K562 (cell line): ENCODE measurements around the gene TMEM156. TPM values are rescaled to one million over a fixed set of nuclear protein-coding genes. Genes with fewer than 3 reads are reported as not detected.
A peak's percentile ranks its signal among the peaks of the same experiment; 100 is the strongest.

Experiments used
- ARID2 ChIP-seq: fragments of 450-650 bp; IDR thresholded peaks from 2 replicates; pipeline ENCODE4 v1.6.1; 2017; ENCODE audit warnings: antibody characterized with exemption, mild to moderate bottlenecking
- CEBPG ChIP-seq, 3 experiments: fragments of 200-800 bp in 1 of 3; sonication (Bioruptor generic) in 1 of 3; sonication (generic) in 1 of 3; formaldehyde crosslinking in 1 of 3; IDR thresholded peaks in 2 of 3; conservative IDR thresholded peaks in 1 of 3; 2 replicates each; pipeline versions ENCODE4 v1.6.1 to v1.8.0; 2016 to 2022; ENCODE audit warnings: missing compliant biosample characterization in 2 of 3, missing genetic modification characterization in 2 of 3, mild to moderate bottlenecking in 1 of 3, missing genetic modification reagents in 1 of 3
- DEAF1 ChIP-seq: fragments of 450-650 bp; formaldehyde crosslinking; IDR thresholded peaks from 2 replicates; pipeline ENCODE4 v1.4.0; 2020; ENCODE audit warnings: mild to moderate bottlenecking, moderate library complexity
- ELF1 ChIP-seq: fragments of 200-800 bp; sonication (Bioruptor generic); IDR thresholded peaks from 2 replicates; pipeline ENCODE4 v1.6.1; 2016; ENCODE audit warnings: missing genetic modification characterization, missing compliant biosample characterization
- ID3 ChIP-seq, 2 experiments: fragments of 250-450 bp in 1 of 2; fragments of 450-650 bp in 1 of 2; sonication (Bioruptor Pico) in 1 of 2; IDR thresholded peaks; 2 replicates each; pipeline versions ENCODE4 v1.6.1 to v1.8.0; 2016 to 2021; ENCODE audit warnings: mild to moderate bottlenecking in 2 of 2, moderate library complexity in 2 of 2, missing compliant biosample characterization in 1 of 2, missing genetic modification characterization in 1 of 2
- MYC ChIP-seq, 2 experiments: fragments of 250-450 bp in 1 of 2; sonication (Bioruptor Pico) in 1 of 2; IDR thresholded peaks; 2 replicates each; pipeline versions ENCODE4 v1.5.1 to v1.6.1; 2012 to 2021; ENCODE audit warnings: low read depth in 2 of 2, borderline replicate concordance in 1 of 2, improper control_type of control experiment in 1 of 2, low read length in 1 of 2, mild to moderate bottlenecking in 1 of 2, moderate library complexity in 1 of 2
- NELFE ChIP-seq: IDR thresholded peaks from 2 replicates; pipeline ENCODE4 v1.6.1; 2011; ENCODE audit warnings: mild to moderate bottlenecking; ENCODE audit not compliant: insufficient read depth, insufficient read length
- NFIC ChIP-seq: fragments of 450-650 bp; IDR thresholded peaks from 2 replicates; pipeline ENCODE4 v1.6.1; 2017; ENCODE audit warnings: mild to moderate bottlenecking, inconsistent platforms
- PURB ChIP-seq: sonication (generic); formaldehyde crosslinking; IDR thresholded peaks from 2 replicates; pipeline ENCODE4 v1.9.0; 2021; ENCODE audit warnings: low read depth, mild to moderate bottlenecking, missing genetic modification reagents
- RAD21 ChIP-seq, 2 experiments: fragments of 250-450 bp in 1 of 2; fragments of 450-650 bp in 1 of 2; sonication (Bioruptor Pico) in 1 of 2; formaldehyde crosslinking in 1 of 2; IDR thresholded peaks in 1 of 2; conservative IDR thresholded peaks in 1 of 2; 2 replicates each; pipeline versions ENCODE4 v1.4.0 to v1.8.0; 2020 to 2022; ENCODE audit warnings: mild to moderate bottlenecking in 2 of 2, moderate library complexity in 1 of 2
- SMAD4 ChIP-seq: fragments of 250-450 bp; sonication (Bioruptor Pico); conservative IDR thresholded peaks from 2 replicates; pipeline ENCODE4 v1.8.0; 2021; ENCODE audit warnings: inconsistent platforms, mild to moderate bottlenecking, moderate library complexity
- STAG1 ChIP-seq: sonication (generic); formaldehyde crosslinking; IDR thresholded peaks from 2 replicates; pipeline ENCODE4 v1.5.0; 2020; ENCODE audit warnings: missing genetic modification reagents, borderline replicate concordance
- SUPT5H ChIP-seq: fragments of 450-650 bp; IDR thresholded peaks from 2 replicates; pipeline ENCODE4 v1.6.1; 2016
- U2AF1 ChIP-seq: fragments of 200-400 bp; formaldehyde crosslinking; optimal IDR thresholded peaks from 2 replicates; pipeline ENCODE3; 2017; ENCODE audit warnings: mild to moderate bottlenecking, low read depth, low read length, moderate library complexity
- WHSC1 ChIP-seq: IDR thresholded peaks from one replicate; pipeline ENCODE4 v1.6.1; 2012; ENCODE audit warnings: low read length, control low read depth, inconsistent platforms
- ZBTB33 ChIP-seq: sonication (generic); formaldehyde crosslinking; IDR thresholded peaks from 2 replicates; pipeline ENCODE4 v1.8.1; 2023; ENCODE audit warnings: mild to moderate bottlenecking, missing genetic modification reagents
- ZFP91 ChIP-seq: sonication (generic); formaldehyde crosslinking; IDR thresholded peaks from 2 replicates; pipeline ENCODE4 v1.8.0; 2022; ENCODE audit warnings: mild to moderate bottlenecking, missing genetic modification reagents
- ZNF239 ChIP-seq: fragments of 250-450 bp; sonication (Bioruptor Pico); IDR thresholded peaks from 2 replicates; pipeline ENCODE4 v1.4.0; 2020; ENCODE audit warnings: mild to moderate bottlenecking
- ZNF780A ChIP-seq: fragments of 250-450 bp; sonication (Bioruptor Pico); IDR thresholded peaks from 2 replicates; pipeline ENCODE4 v1.5.0; 2021; ENCODE audit warnings: mild to moderate bottlenecking
- polyA plus RNA-seq, 8 experiments: library from polyadenylated mRNA; depleted of rRNA in 4 of 8; stranded (reverse) in 5 of 8; unstranded in 3 of 8; fragments of >200 nt; fragmentation: Nextera tagmentation in 2 of 8; fragmentation: Illumina TruSeq in 1 of 8; extraction: Ambion mirVana in 2 of 8; extraction: Trizol in 1 of 8; gene quantifications; 2 replicates each; pipeline versions ENCODE4 v1.2.1 to v1.2.3, GENCODE V29; 2011 to 2014; ENCODE audit warnings: inconsistent platforms in 1 of 8, missing spikeins in 1 of 8
- total RNA-seq, 7 experiments: library from RNA; depleted of rRNA in 6 of 7; stranded (reverse); fragments of >200 nt in 6 of 7; fragmentation: Illumina TruSeq in 2 of 7; extraction: Trizol in 2 of 7; gene quantifications; 2 replicates each; pipeline versions ENCODE4 v1.2.1 to v1.2.3, GENCODE V29; 2011 to 2021; ENCODE audit warnings: low replicate concordance in 1 of 7

TMEM156 gene
- total and polyA plus RNA-seq, 9 of the 15 experiments (the other 6 are each of a cell fraction or from before 2014, with no cell fraction given), result 3.5 to 9.6 (median 6.4) TPM

GRCh38 chr4:39044364-39044955 lies 12.3 kb upstream of the TMEM156 start (continued):
- TF ChIP-seq ZFP91 (CRISPR knock-in tag) (no peak), U2AF1 (no peak), ARID2 (no peak), RAD21 (CRISPR knock-in tag; conservative IDR thresholded peaks at IDR 0.05 in 1 of 2, IDR thresholded peaks at IDR 0.05 in 1 of 2) (peak in 1 of 2 experiments; percentile 20; a peak in 1 of 4 replicates), ZNF780A (CRISPR knock-in tag) (no peak), STAG1 (no peak), SMAD4 (CRISPR knock-in tag) (peak; percentile 28; the same call in 1 of the 2 replicates), NELFE (no peak), CEBPG (CRISPR knock-in tag; IDR thresholded peaks at IDR 0.05) (no peak), CEBPG (tag; conservative IDR thresholded peaks at IDR 0.05 in 1 of 2, IDR thresholded peaks at IDR 0.05 in 1 of 2) (no peak), ZNF239 (CRISPR knock-in tag) (no peak), ID3 (CRISPR knock-in tag; IDR thresholded peaks at IDR 0.05) (no peak), ID3 (tag; IDR thresholded peaks at IDR 0.05) (no peak), ZBTB33 (CRISPR knock-in tag) (no peak), SUPT5H (peak; percentile 45), MYC (IDR thresholded peaks at IDR 0.05; ENCODE audit: low read depth, low read length) (0 out of 2 replicates have a peak, but pooled peaks have one; percentile 7), MYC (CRISPR knock-in tag; IDR thresholded peaks at IDR 0.05; ENCODE audit: borderline replicate concordance, low read depth) (no peak), PURB (no peak), DEAF1 (CRISPR knock-in tag) (no peak), NFIC (0 out of 2 replicates have a peak, but pooled peaks have one; percentile 17), WHSC1 (no peak), ELF1 (tag) (no peak)
